GM21529 (cell line): ENCODE measurements around the gene ATP10D.

ENCODE experiments used
- ATAC-seq: cut with Tn5 transposase; IDR thresholded peaks from one replicate; pipeline ENCODE4 v1.9.1; 2021; ENCODE audit not compliant: unreplicated experiment

The ATP10D gene

DNA sequence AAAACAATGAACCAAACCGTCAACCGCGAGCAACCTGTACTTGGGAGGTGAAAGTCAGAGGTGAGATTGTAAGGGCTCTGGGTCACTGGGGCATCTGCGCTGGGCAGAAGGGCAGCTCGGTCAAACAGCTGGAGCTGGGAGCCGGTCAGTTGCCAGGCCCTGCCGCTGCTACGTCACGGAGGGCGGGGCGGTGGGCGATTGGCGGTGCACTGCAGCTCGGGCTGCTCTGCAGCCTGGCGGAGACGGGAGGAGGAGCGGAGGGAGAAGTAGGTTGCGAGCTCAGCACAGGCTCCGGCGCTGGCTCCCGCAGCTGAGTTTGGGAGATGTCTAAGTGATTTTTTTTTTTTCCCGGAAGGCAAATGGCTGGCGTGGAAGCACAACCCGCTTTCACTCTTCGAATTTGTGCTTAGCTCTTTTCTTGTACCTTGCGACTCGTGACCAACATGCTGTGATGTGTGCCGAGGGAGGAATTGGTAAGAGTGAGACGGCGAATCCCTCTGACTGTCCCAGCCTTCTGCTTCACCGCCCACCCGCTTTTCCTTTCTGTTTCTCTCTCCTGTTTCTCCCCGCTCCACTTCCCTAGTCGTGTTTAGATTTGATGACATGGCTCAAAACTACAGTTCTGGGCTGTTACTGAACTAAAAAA lies at the start of gene ATP10D:
Gene ATP10D, plus strand, starts transcription at position 229 of the 646 bp plus-strand sequence. CDS start 27,266 bp downstream, outside the sequence.
- peak; percentile 96 for ATAC-seq

DNA sequence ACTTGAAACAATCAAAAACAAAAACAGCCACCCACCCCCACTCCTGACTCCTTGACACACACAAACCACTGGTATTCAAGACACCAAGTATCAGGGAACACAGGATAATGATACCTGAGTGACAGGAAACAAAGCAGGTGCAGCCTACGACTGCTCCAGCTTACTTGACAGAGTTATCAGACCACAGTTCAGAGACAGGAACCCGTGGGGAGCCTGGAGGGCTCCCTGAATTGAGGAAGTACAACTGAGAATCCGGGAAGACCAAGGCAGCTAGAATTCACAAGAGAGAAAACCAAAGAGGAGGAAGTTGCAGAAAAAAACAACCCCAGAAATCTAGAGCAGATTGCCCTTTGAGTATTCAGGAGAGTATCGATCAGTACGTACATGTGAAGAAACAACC lies 42.1 kb upstream of the ATP10D start:
- peak; percentile 89 for ATAC-seq

DNA sequence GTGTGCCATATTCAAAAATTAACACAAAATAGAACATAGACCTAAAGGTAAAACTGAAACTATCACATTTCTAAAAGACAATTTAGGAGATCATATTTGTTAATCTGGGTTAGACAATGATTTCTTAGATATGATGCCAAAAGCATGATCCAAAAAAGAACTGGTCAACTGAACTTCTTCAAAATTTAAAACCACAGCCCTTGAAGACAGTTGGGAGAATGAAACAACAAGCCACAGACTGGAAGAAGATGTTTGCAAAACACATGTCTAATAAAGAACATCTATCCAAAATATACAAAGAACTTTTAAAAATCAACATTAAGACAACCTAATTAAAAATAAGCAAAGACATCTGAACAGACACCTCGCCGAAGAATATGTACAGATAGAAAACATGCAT lies 41.0 kb upstream of the ATP10D start:
- ATAC-seq = no peak

DNA sequence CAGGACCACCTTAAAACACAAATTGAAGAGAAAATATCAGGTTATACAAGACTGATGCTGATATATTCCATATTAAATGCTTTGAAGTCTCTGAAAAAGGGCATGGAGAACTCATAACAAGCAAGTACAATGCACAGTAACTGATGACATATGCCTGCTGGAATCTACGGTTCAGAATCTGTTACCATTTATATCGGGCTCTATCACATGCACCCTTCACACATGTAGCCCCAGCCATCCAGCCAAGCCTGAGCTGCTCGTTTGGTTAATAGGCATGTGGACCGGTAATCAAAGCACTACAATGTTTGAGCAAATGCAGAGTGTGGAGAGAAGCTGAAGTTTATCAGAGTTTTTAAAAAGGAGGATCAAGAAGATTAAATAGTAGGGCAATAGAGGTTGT lies 33.4 kb upstream of the ATP10D start:
- no peak for ATAC-seq

DNA sequence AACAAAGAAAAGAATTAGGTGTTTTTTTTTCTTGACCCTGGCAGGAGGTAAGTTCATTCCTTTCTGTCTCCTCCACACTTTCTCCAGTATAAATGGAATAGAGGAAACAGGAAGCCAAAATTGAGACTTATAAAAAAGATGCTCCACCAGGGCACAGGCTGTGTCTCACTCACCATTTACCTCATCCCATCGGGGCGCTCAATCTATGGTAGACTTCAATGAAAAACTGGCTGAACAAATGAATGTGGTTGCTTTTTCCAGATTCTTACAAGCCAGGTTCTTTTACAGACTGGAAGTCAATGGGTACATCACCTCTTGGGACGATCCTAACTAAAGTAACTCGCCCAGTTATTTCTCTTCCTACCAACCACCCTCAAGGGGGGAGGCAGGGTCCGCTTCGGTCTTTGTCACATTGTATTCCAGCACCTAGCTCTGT lies 22.3 kb upstream of the ATP10D start:
- ATAC-seq = peak; percentile 28

DNA sequence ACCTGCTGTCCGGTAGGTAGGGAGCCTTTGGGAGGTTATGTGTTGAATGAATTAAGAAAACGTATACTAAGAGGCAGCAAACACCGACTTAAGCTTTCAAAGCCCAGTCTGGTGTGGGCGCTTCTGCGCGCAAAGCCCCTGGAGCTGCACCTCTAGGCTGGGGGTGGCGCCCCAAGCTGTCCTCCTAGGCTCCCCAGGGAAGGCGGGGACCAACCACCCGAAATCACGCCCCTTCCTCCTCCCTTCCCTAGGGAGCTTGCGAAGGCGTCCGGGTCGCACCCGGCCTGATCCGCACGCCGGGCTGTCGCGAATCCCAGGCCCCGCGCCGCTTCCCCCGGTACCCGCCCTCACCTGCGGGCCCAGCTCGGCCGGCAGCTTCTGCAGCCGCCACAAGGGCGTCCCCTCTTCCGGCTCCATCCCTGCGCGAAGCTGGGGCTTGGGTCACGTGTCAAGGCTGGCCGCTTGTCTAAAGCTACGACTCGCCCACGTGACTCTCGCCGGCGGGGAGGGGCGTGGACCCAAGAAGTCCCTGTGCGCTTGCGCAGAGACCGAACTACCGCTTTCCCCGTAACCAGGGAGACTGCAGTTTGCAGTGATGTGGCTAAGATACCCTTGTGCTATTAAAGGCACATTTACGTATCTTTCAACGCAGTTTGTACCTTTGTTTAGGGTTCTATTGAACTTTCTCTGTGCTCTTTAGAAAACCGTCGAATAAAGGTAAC lies 21.7 kb upstream of the ATP10D start, which contains the start of gene COMMD8:
Gene COMMD8, minus strand, starts transcription at position 468 of the 722 bp plus-strand sequence. Its CDS starts 51 bp downstream, at position 417.
- peak; percentile 87 for ATAC-seq

DNA sequence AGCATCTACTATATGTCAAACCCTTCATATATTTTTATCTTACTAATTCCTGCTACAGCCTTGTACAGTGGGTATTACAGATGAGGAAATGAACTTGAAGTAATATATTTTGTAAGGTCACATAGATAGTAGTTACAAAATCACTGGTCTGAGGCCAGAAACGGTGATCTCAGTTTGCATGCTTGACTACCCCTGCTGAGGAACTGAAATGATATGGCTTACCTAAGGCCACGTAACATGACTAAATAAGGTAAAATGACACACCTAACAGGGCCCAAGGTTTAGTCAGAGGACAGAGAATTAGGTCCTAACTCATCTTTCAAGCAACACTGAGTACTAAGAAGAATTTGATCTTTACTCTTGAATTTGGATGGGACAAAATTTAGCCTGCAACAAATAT lies 20.1 kb upstream of the ATP10D start:
- ATAC-seq = peak; percentile 26

DNA sequence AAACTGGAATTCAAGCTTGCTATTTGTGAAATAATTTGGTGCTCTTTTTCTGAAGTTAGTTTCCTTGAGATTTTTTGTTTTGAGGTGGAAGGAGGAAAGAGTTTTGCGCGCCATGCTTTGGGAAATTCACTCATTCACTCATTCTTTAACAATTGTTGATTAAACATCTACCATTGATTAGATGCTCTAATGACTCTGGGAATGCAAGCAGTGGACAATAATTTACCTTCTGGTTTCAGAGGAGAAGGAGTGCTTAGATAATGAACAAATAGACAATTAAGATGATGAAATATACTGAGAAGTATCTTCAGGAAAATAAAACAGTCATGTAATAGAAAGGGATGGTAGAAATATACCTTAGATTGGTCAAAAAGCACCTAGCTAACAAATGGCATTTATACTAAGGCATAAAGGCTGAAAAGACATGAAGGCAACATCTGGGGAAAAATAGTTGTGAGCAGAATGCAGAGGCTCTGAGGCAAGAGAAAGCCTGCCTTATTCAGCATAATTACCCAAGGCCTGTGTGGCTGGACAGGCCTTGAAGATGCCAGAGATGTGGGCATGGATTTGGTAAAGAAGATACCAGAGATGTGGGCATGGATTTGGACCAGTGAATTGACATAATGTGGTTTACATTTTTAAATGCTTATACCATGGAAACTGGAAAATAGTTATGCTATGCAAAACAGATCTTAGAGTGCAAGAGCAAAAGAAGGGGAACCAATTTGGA lies 18.9 kb upstream of the ATP10D start:
- no peak for ATAC-seq

DNA sequence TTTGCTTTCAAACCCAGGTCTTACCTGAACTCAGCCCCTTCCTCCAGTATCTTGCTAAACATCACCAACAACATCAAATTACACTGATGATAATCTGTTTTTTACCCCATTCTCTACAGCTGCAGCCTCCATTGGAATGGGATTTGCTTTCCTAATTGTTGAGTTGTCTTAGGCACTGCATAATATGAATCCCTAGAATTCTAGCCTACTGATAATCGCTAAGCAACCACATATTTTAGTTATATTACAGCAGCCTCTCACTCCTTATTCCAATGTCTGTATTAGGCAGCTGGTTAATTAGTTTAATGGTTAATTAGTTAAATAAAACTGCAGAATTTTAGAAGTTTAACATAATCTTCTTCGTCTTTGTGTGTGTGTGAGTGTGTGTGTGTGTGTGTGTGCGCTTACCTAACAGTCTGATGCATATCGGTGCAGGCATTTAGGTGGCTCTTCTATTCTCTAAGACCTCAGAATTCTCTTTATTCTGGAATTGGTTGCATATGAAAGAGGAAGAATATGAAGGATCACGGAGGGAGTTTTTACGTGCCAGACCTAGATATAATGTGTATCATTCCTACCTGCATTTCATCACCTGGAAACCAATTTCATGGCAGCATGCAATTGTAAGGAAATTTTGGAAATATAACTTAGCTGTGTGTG lies 16.2 kb upstream of the ATP10D start:
- ATAC-seq = no peak

DNA sequence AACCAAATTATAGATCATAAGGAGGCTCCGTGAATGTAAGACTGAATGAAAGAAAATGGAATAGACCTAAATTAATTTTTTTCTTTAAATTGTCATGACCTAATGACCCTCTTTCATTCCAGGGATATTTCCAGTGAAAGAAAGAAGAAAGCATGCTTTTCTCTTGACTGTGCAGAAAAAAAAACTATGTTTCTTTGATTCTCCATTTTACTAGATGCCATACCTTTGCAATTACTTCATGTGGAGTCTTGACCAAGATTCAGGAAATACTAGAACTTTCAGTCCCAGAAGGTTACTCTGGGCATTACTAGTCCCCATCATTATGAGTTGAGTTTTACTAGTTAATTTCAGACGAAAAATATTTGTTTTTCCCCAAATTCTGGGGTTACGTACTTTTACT lies 15.1 kb upstream of the ATP10D start:
- no peak for ATAC-seq

DNA sequence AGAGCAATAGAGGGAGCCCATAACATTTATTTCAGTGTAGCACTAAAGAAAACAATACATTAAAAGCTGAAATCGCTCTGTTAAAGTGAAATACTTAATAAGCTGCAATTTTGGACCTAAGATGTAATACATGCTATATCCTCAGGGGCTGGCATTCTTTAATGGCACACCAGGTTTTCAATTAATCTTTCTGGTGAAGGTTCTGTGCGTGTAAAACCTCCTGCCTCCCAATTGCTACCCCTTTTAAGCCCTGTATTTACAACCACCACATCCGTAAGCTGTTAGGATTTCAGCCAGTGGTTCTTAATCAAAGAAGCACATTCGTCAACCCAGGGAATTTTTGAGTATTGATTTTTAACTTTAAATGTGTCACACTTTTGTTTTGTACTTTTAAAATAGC lies 14.0 kb upstream of the ATP10D start:
- no peak for ATAC-seq

DNA sequence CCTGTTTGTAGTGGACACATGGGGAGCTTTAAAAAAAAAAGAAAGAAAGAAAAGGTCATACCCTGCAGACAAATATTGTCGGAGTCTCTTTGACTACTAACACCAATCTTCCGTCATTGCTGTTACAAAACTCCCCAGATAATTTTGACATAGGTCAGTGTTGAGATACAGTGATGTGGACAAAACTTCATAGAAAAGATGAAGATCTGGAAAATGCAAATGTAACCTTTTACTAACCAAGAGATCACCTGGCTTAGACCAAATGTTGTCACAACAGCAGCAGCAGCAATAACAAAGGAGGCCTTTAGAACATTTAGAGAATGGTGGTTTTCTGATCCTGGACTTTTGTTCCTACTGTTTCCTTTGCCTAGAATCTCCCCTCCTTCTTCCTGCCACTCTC lies 13.5 kb upstream of the ATP10D start:
- ATAC-seq = no peak

DNA sequence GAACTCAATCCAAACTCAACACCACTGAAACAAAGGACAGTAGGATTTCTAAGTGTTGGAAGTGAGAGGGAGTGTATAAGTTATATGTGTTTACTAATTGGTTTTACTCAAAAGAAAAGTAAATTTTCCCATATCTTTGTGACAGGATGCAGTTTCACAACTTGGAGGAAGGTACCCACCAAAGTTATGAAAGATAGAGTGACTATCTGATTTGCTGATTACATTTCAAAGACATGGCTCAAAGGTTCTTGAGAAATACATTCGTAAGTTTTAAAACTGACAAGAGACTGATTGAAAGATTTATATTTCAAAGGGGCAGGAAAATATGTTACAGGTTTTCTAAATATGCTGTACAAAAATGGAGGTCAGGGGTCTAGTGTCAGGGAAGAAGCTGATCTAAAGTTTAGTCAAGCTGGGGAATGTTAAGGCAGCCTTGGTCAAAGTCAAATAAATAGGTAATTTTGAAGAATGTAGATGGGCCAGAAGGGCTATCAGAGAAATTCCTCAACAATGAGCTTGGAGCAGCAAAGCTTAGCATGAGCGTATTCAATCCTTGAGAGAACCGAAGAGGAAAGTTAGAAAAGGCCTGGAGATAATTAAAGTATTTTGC lies 11.8 kb upstream of the ATP10D start:
- no peak for ATAC-seq

DNA sequence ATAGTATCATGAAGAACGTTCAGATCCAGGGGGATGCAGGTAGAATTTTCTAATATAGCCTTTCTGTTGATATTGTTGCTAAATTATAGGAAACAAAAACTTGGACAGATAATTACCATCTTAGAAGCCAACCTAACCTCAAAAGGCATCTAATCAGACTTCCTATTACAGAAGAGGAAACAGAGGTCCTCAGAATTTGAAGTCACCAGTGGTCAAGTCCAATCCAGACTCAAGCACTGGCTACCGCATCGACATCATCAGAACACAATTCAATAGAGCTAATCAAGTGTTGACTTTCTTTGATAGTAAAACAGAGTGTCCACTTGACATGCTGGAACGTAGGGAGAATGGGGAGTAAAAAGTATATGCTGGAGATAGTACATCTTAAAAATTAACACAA lies 10.3 kb upstream of the ATP10D start:
- ATAC-seq = no peak

DNA sequence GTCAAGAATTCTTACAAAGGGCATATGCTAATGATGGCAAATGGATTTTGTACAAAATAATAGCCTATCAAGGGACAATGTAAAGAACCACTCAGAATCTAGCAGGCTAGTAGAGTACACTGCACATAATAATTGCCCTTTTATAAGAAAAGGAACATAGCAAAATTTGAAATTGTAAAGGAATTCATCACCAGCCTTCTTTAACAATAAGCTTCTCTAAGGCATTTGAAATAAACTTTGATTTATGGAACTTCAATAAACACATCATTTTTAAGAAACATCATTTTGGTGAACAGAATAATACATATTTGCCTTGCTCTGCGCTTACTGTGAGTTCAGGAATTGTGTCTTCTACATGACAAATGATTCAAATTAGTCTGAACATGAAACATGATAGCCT lies 9.7 kb upstream of the ATP10D start:
- ATAC-seq = no peak

DNA sequence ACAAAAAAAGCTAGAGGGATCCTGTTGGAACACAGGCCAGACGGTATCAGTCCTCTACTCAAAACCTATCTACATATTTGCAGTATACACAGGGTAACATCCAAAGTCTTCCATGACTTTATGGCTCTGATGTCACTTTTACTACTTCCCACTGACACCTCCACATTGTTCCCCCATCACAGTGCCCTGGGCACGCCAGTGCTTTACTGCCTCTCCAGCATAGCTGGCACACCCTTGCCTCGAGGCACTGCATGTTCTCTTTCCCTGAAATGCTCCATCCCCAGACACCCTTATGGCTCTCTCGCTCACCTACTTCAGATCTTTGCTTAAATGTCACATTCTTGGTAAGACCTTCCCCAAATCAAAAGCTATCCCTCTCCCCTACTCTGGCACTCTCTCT lies 6.3 kb upstream of the ATP10D start:
- no peak for ATAC-seq

DNA sequence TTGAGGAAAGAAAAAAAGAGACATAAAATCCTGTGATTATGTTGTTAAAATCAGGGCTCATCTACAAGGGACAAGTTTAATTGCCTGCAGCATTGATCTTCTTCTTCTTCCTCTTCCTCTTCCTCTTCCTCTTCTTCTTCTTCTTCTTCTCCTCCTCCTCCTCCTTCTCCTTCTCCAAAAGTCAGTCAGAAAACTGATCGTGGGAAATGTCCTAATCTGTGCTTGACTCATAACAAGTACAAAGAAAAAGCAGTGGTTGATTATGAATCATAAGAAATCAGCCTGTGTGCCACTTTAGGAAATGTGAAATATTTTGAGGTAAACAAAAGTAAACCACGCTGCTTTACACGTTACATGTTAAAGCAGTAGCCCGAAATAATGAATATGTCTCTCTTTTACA lies 2.7 kb upstream of the ATP10D start:
- no peak for ATAC-seq

DNA sequence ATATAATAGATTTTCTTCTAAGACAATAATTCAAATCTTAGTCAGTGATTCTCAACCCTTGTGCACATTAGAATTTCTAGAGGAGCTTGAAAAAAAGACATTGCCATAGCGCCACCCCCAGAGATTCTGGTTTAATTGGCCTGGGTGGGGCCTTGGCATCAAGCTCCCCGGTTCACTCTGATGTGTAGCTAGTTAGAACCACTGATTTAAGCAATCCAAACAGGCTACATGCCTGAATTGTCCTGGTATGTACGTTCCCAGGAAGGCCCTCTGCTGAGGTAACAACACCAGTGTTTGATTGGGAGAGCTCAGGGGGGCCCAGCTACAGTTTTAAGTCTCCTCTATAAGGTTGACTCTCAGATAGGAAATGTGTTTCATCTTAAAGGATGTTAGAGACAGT lies 1.3 kb upstream of the ATP10D start:
- peak; percentile 3 for ATAC-seq

DNA sequence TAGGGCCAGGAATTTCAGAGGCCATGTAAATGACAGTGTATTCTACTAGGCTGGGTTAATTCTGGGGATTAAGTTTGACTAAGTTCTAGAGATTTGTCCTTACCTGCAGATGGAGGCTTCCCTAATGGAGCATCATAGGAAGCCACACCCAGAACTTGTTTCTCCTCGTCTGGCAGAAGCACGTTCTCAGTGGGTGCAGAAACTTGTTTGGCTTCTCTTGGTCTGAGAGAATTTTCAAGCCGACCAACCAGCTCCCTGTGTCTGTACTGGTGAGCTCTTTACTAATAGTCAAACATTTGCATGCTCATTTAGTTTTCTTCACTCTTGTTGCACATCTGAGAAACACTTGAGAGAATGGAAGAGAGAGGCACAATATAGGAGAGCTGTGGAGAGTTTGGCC lies 907 bp upstream of the ATP10D start:
- ATAC-seq = peak; percentile 26

DNA sequence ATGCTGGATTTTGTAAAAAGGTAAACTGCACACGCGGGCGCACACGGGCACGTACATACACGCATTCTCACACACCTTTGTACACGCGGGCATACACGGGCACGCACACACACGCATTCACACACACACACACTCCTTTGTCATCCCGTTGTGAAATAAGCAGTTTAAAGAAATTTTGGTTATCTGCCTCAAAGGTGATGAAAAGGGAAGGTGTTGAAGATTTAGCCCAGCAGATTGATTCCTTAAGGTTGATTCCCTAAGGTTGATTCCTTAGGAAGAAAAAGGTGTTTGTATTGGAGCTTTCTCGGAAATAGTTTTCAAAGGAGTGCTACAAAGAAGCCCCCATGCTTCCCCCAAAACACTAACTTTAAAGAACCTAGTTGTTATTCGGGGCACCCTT lies 693 bp downstream of the ATP10D start:
- ATAC-seq = no peak

DNA sequence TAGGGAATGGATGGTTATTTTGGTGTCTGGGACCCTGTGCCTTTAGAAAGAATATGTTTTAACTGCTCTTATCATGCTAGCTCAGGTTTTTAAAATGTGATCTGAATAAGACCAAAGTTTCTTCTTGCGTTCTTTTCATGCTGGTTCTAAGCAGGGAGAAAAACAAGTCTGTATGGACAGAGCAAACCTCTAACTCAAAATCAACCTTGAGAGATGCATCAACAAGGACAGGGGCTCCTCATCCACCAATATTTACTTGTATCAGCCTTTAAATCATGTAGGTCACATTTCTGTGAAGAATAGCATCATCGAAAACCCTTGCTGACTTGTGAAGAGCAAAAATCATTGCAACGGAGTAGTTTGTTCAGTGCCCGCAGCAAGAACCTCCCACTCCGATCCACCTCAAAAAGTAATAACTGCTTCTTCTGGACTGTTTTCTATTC lies 1.2 kb downstream of the ATP10D start:
- ATAC-seq = no peak
